HepG2 (cell line): ENCODE measurements around the gene TWNK. TPM values are rescaled to one million over a fixed set of nuclear protein-coding genes. Genes with fewer than 3 reads are reported as not detected.

Experiments used
- BORCS8-MEF2B ChIP-seq: sonication (generic); formaldehyde crosslinking; IDR thresholded peaks from 2 replicates; pipeline ENCODE4 v1.8.0; 2022; ENCODE audit warnings: mild to moderate bottlenecking, missing genetic modification reagents
- DPF2 ChIP-seq: sonication (generic); formaldehyde crosslinking; IDR thresholded peaks from 2 replicates; pipeline ENCODE4 v1.4.0; 2020; ENCODE audit warnings: mild to moderate bottlenecking, low read depth, missing genetic modification reagents, borderline replicate concordance
- FOXA1 ChIP-seq, 2 experiments: fragments of 450-650 bp in 1 of 2; sonication (generic) in 1 of 2; formaldehyde crosslinking in 1 of 2; IDR thresholded peaks; 2 replicates each; pipeline versions ENCODE4 v1.4.0 to v1.6.1; 2016 to 2020; ENCODE audit warnings: missing genetic modification reagents in 1 of 2
- GATAD1 ChIP-seq: IDR thresholded peaks from 2 replicates; pipeline ENCODE4 v1.6.1; 2016; ENCODE audit warnings: missing genetic modification reagents, missing compliant biosample characterization
- HNF4G ChIP-seq, 2 experiments: sonication (generic) in 1 of 2; formaldehyde crosslinking in 1 of 2; IDR thresholded peaks; 2 replicates each; pipeline versions ENCODE4 v1.4.0 to v1.6.1; 2011 to 2020; ENCODE audit warnings: borderline replicate concordance in 2 of 2, low read depth in 2 of 2, mild to moderate bottlenecking in 2 of 2, low read length in 1 of 2, missing genetic modification reagents in 1 of 2, moderate library complexity in 1 of 2
- MAF1 ChIP-seq: sonication (generic); formaldehyde crosslinking; IDR thresholded peaks from 2 replicates; pipeline ENCODE4 v1.5.0; 2020; ENCODE audit warnings: missing genetic modification reagents, borderline replicate concordance
- MATR3 ChIP-seq: sonication (generic); formaldehyde crosslinking; IDR thresholded peaks from 2 replicates; pipeline ENCODE4 v1.4.0; 2020; ENCODE audit warnings: missing genetic modification reagents
- MEIS1 ChIP-seq: sonication (generic); formaldehyde crosslinking; IDR thresholded peaks from 2 replicates; pipeline ENCODE4 v1.9.0; 2021; ENCODE audit warnings: mild to moderate bottlenecking, missing genetic modification reagents, moderate library complexity, borderline replicate concordance
- MTA3 ChIP-seq: sonication (generic); formaldehyde crosslinking; IDR thresholded peaks from 2 replicates; pipeline ENCODE4 v1.4.0; 2020; ENCODE audit warnings: missing genetic modification reagents
- NFE2L2 ChIP-seq: fragments of 150-350 bp; IDR thresholded peaks from 2 replicates; pipeline ENCODE4 v1.6.1; 2014; ENCODE audit warnings: low read length
- RBAK ChIP-seq: sonication (generic); formaldehyde crosslinking; IDR thresholded peaks from 2 replicates; pipeline ENCODE4 v1.5.1; 2020; ENCODE audit warnings: mild to moderate bottlenecking, missing genetic modification reagents
- RFX3 ChIP-seq: IDR thresholded peaks from 2 replicates; pipeline ENCODE4 v1.6.1; 2016; ENCODE audit warnings: missing biosample characterization, missing genetic modification reagents
- SAFB2 ChIP-seq: sonication (generic); formaldehyde crosslinking; IDR thresholded peaks from 2 replicates; pipeline ENCODE4 v1.5.1; 2020; ENCODE audit warnings: missing genetic modification reagents, low read depth, mild to moderate bottlenecking, borderline replicate concordance
- SNAI1 ChIP-seq: sonication (generic); formaldehyde crosslinking; IDR thresholded peaks from 2 replicates; pipeline ENCODE4 v1.5.0; 2020; ENCODE audit warnings: mild to moderate bottlenecking, missing genetic modification reagents, borderline replicate concordance
- ZNF230 ChIP-seq: sonication (generic); formaldehyde crosslinking; IDR thresholded peaks from 2 replicates; pipeline ENCODE4 v1.4.0; 2020; ENCODE audit warnings: mild to moderate bottlenecking, missing genetic modification reagents
- ZNF326 ChIP-seq: sonication (generic); formaldehyde crosslinking; IDR thresholded peaks from 2 replicates; pipeline ENCODE4 v1.4.0; 2020; ENCODE audit warnings: missing genetic modification reagents, borderline replicate concordance
- ZNF510 ChIP-seq: sonication (generic); formaldehyde crosslinking; IDR thresholded peaks from 2 replicates; pipeline ENCODE4 v1.4.0; 2020; ENCODE audit warnings: low read depth, mild to moderate bottlenecking, missing genetic modification reagents
- ZNF614 ChIP-seq: IDR thresholded peaks from 2 replicates; pipeline ENCODE4 v1.6.1; 2018; ENCODE audit warnings: missing biosample characterization, missing genetic modification reagents, inconsistent platforms, borderline replicate concordance
- ZNF891 ChIP-seq: sonication (generic); formaldehyde crosslinking; IDR thresholded peaks from 2 replicates; pipeline ENCODE4 v1.5.0; 2020; ENCODE audit warnings: mild to moderate bottlenecking, missing genetic modification reagents
- polyA plus RNA-seq, 8 experiments: library from polyadenylated mRNA; depleted of rRNA in 3 of 8; stranded (reverse) in 7 of 8; unstranded in 1 of 8; fragments of >200 nt; fragmentation: Illumina TruSeq in 4 of 8; extraction: Trizol in 4 of 8; gene quantifications; 2 replicates each; pipeline versions ENCODE4 v1.2.1 to v1.2.3, GENCODE V29; 2011 to 2016; ENCODE audit warnings: low read depth in 4 of 8, missing spikeins in 1 of 8, mixed read lengths in 1 of 8; ENCODE audit not compliant: insufficient read depth in 1 of 8
- total RNA-seq, 5 experiments: library from RNA; depleted of rRNA; stranded (reverse); fragments of >200 nt; fragmentation: Illumina TruSeq; extraction: Trizol; gene quantifications; 2 replicates each; pipeline ENCODE4 v1.2.3, GENCODE V29; 2016; ENCODE audit warnings: low read depth in 1 of 5
- TF ChIP-seq, protein P1 (sequence below): sonication (generic); formaldehyde crosslinking; IDR thresholded peaks from 2 replicates; pipeline ENCODE4 v1.4.0; 2020; ENCODE audit warnings: missing genetic modification reagents
- TF ChIP-seq, protein P2 (sequence below): IDR thresholded peaks from 2 replicates; pipeline ENCODE4 v1.6.1; 2012; ENCODE audit warnings: low read length, improper control_type of control experiment
- TF ChIP-seq, protein P3 (sequence below): sonication (generic); formaldehyde crosslinking; IDR thresholded peaks from 2 replicates; pipeline ENCODE4 v1.4.0; 2020; ENCODE audit warnings: missing genetic modification reagents

TWNK gene
- total and polyA plus RNA-seq, 2 of the 13 experiments (the other 11 are each of a cell fraction or from before 2014, with no cell fraction given), result 10.7 to 16.5 TPM

DNA sequence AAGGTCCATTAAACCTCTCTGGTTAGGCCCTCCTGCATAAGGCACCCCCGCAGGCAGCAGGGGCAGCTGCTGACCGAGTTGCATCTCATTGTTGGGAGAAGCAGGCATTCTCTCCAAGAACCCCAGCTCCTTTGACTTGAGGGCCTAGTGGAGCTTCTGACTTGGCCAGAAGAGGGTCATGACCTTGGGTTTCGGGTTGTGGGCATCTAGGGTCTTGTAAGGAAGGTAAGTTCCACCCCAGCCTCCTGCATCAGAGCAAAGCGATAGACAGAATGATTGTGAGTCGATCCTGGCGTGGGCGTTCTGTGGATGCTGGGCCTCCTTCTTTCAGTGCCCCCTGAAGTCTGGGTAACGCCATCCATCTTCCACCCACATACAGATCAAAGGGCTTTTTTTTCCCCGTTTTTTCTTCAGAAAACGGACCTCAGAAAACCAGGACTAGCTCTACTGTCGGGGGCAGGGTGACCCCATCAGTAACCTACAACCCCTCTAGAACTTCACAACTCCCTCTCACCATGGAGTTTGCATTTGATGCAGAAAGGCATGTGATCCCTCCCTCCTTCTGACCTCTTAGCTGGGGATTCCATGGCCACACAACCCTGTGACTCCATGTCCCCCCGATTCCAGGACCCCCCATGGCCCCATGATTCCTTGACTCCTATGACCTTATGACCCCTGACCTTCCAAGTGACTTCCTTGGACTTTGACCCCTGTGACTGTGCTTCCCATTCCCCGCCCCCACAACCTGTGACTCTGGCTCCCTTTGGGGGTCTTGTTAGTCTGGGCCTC, 15.0 kb upstream of the TWNK start (continued):
- TF ChIP-seq FOXA1 (IDR thresholded peaks at IDR 0.05) (no peak), FOXA1 (CRISPR knock-in tag; IDR thresholded peaks at IDR 0.05) (no peak), ZNF326 (no peak), BORCS8-MEF2B (CRISPR knock-in tag) (no peak), MAF1 (CRISPR knock-in tag) (no peak), DPF2 (CRISPR knock-in tag) (no peak), ZNF614 (CRISPR knock-in tag) (no peak), MTA3 (CRISPR knock-in tag) (no peak), ZNF891 (no peak), NFE2L2 (no peak), SAFB2 (CRISPR knock-in tag) (no peak), ZNF510 (CRISPR knock-in tag) (0 out of 2 replicates have a peak, but pooled peaks have one; percentile 57), GATAD1 (CRISPR knock-in tag) (no peak), SNAI1 (CRISPR knock-in tag) (no peak), RFX3 (CRISPR knock-in tag) (no peak), ZNF230 (no peak), MEIS1 (CRISPR knock-in tag) (no peak), HNF4G (IDR thresholded peaks at IDR 0.05; ENCODE audit: borderline replicate concordance, low read depth, low read length) (peak; percentile 69), HNF4G (CRISPR knock-in tag; IDR thresholded peaks at IDR 0.05; ENCODE audit: borderline replicate concordance, low read depth) (no peak), MATR3 (CRISPR knock-in tag) (no peak), RBAK (CRISPR knock-in tag) (no peak)
- TF ChIP-seq, protein P1, sequence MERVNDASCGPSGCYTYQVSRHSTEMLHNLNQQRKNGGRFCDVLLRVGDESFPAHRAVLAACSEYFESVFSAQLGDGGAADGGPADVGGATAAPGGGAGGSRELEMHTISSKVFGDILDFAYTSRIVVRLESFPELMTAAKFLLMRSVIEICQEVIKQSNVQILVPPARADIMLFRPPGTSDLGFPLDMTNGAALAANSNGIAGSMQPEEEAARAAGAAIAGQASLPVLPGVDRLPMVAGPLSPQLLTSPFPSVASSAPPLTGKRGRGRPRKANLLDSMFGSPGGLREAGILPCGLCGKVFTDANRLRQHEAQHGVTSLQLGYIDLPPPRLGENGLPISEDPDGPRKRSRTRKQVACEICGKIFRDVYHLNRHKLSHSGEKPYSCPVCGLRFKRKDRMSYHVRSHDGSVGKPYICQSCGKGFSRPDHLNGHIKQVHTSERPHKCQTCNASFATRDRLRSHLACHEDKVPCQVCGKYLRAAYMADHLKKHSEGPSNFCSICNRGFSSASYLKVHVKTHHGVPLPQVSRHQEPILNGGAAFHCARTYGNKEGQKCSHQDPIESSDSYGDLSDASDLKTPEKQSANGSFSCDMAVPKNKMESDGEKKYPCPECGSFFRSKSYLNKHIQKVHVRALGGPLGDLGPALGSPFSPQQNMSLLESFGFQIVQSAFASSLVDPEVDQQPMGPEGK (CRISPR knock-in tag), result no peak
- TF ChIP-seq, protein P2, sequence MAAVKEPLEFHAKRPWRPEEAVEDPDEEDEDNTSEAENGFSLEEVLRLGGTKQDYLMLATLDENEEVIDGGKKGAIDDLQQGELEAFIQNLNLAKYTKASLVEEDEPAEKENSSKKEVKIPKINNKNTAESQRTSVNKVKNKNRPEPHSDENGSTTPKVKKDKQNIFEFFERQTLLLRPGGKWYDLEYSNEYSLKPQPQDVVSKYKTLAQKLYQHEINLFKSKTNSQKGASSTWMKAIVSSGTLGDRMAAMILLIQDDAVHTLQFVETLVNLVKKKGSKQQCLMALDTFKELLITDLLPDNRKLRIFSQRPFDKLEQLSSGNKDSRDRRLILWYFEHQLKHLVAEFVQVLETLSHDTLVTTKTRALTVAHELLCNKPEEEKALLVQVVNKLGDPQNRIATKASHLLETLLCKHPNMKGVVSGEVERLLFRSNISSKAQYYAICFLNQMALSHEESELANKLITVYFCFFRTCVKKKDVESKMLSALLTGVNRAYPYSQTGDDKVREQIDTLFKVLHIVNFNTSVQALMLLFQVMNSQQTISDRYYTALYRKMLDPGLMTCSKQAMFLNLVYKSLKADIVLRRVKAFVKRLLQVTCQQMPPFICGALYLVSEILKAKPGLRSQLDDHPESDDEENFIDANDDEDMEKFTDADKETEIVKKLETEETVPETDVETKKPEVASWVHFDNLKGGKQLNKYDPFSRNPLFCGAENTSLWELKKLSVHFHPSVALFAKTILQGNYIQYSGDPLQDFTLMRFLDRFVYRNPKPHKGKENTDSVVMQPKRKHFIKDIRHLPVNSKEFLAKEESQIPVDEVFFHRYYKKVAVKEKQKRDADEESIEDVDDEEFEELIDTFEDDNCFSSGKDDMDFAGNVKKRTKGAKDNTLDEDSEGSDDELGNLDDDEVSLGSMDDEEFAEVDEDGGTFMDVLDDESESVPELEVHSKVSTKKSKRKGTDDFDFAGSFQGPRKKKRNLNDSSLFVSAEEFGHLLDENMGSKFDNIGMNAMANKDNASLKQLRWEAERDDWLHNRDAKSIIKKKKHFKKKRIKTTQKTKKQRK, result no peak
- TF ChIP-seq, protein P3, sequence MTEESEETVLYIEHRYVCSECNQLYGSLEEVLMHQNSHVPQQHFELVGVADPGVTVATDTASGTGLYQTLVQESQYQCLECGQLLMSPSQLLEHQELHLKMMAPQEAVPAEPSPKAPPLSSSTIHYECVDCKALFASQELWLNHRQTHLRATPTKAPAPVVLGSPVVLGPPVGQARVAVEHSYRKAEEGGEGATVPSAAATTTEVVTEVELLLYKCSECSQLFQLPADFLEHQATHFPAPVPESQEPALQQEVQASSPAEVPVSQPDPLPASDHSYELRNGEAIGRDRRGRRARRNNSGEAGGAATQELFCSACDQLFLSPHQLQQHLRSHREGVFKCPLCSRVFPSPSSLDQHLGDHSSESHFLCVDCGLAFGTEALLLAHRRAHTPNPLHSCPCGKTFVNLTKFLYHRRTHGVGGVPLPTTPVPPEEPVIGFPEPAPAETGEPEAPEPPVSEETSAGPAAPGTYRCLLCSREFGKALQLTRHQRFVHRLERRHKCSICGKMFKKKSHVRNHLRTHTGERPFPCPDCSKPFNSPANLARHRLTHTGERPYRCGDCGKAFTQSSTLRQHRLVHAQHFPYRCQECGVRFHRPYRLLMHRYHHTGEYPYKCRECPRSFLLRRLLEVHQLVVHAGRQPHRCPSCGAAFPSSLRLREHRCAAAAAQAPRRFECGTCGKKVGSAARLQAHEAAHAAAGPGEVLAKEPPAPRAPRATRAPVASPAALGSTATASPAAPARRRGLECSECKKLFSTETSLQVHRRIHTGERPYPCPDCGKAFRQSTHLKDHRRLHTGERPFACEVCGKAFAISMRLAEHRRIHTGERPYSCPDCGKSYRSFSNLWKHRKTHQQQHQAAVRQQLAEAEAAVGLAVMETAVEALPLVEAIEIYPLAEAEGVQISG (CRISPR knock-in tag), result 0 out of 2 replicates have a peak, but pooled peaks have one; percentile 12
